Measurements from ENCODE around the gene SSRP1. TPM values are rescaled to one million over a fixed set of nuclear protein-coding genes. Genes with fewer than 3 reads are reported as not detected.

Gene SSRP1
- total and polyA plus RNA-seq, 2 of the 13 experiments (the other 11 are each of a cell fraction or from before 2014, with no cell fraction given) = 93.6 to 129 TPM

DNA sequence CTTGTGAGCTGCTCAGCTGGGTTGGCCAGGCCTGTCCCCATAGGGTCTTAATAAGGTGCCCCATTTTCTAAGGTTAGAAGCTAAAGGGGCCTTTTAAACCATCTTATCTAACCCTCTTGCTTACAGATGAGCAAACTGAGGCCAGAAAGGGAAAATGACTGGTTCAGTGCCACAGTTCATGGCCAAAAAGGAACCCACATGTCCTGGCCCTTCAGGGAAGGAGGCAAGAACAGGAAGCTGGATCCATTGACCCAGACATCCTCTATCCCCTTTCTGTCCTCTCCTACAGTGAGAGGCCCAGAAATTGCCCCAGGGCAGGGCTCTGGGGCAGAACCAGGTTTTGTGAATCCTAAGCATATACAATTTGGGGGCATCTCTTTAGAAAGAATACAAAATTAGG is 35.2 kb upstream of the SSRP1 start:
- no peaks in the 10 kb centered on the region for H4K20me1 ChIP-seq (ENCODE audit: insufficient read depth, low read length)
- H3K4me1 ChIP-seq (ENCODE audit: insufficient read depth, low read length) = no peaks in the 10 kb centered on the region
- DNase-seq (ENCODE audit: low spot score) (no peak), ATAC-seq (no peak), FAIRE-seq (no peak)
- in situ Hi-C loops (cut with HindIII; ENCODE audit: extremely low pct_ligation_motif_present, low pct_unique_long_range_greater_than_20kb) (no loop called here), intact Hi-C loops (cut with micrococcal nuclease; ENCODE audit: unreplicated experiment) (no loop called here)
- no peaks in the 10 kb centered on the region for H3K36me3 ChIP-seq (replicated peaks in 1 of 2; ENCODE audit: control insufficient read depth in 1 of 2, insufficient read depth in 2 of 2, low read length in 2 of 2)
- peaks cover 3 to 21% of the 10 kb centered on the region in 2 experiments for H3K27me3 ChIP-seq (ENCODE audit: control insufficient read depth in 1 of 2, insufficient read depth in 2 of 2, low read length in 2 of 2)
- ChIA-PET CTCF (ENCODE audit: low intra/inter-chr PET ratio, low total read pairs) (no interaction called here), POLR2A (no interaction called here)
- no TSS peak for BruUV-seq (replicated peaks)
- no peaks in the 10 kb centered on the region for H3K9me3 ChIP-seq (ENCODE audit: low read length)
- no peak overlapping the region for H3K9ac ChIP-seq (ENCODE audit: insufficient read depth, low read depth, low read length)
- H3K27ac ChIP-seq (ENCODE audit: extremely low read length, insufficient read depth, low read length) = no peak overlapping the region
- H3K4me2 ChIP-seq (ENCODE audit: low read depth, low read length) = no peak overlapping the region
- H3K4me3 ChIP-seq (replicated peaks in 1 of 3; ENCODE audit: insufficient read depth in 1 of 3, low read depth in 2 of 3, low read length in 3 of 3) = no peak overlapping the region
- no peak overlapping the region for H2AFZ ChIP-seq (ENCODE audit: low read length)
- no peaks in the 10 kb centered on the region for H3K79me2 ChIP-seq (ENCODE audit: insufficient read depth, low read length)
- TF ChIP-seq, protein P1, sequence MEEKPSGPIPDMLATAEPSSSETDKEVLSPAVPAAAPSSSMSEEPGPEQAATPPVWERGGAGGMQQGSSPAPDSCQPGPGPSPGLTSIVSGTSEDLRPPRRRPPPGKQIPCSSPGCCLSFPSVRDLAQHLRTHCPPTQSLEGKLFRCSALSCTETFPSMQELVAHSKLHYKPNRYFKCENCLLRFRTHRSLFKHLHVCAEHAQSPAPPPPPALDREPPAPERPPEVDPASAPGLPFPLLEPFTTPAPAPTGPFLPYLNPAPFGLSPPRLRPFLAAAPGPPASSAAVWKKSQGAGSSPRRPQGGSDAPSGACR (CRISPR knock-in tag; IDR thresholded peaks at IDR 0.05) = no peak
- TF ChIP-seq, protein P2, sequence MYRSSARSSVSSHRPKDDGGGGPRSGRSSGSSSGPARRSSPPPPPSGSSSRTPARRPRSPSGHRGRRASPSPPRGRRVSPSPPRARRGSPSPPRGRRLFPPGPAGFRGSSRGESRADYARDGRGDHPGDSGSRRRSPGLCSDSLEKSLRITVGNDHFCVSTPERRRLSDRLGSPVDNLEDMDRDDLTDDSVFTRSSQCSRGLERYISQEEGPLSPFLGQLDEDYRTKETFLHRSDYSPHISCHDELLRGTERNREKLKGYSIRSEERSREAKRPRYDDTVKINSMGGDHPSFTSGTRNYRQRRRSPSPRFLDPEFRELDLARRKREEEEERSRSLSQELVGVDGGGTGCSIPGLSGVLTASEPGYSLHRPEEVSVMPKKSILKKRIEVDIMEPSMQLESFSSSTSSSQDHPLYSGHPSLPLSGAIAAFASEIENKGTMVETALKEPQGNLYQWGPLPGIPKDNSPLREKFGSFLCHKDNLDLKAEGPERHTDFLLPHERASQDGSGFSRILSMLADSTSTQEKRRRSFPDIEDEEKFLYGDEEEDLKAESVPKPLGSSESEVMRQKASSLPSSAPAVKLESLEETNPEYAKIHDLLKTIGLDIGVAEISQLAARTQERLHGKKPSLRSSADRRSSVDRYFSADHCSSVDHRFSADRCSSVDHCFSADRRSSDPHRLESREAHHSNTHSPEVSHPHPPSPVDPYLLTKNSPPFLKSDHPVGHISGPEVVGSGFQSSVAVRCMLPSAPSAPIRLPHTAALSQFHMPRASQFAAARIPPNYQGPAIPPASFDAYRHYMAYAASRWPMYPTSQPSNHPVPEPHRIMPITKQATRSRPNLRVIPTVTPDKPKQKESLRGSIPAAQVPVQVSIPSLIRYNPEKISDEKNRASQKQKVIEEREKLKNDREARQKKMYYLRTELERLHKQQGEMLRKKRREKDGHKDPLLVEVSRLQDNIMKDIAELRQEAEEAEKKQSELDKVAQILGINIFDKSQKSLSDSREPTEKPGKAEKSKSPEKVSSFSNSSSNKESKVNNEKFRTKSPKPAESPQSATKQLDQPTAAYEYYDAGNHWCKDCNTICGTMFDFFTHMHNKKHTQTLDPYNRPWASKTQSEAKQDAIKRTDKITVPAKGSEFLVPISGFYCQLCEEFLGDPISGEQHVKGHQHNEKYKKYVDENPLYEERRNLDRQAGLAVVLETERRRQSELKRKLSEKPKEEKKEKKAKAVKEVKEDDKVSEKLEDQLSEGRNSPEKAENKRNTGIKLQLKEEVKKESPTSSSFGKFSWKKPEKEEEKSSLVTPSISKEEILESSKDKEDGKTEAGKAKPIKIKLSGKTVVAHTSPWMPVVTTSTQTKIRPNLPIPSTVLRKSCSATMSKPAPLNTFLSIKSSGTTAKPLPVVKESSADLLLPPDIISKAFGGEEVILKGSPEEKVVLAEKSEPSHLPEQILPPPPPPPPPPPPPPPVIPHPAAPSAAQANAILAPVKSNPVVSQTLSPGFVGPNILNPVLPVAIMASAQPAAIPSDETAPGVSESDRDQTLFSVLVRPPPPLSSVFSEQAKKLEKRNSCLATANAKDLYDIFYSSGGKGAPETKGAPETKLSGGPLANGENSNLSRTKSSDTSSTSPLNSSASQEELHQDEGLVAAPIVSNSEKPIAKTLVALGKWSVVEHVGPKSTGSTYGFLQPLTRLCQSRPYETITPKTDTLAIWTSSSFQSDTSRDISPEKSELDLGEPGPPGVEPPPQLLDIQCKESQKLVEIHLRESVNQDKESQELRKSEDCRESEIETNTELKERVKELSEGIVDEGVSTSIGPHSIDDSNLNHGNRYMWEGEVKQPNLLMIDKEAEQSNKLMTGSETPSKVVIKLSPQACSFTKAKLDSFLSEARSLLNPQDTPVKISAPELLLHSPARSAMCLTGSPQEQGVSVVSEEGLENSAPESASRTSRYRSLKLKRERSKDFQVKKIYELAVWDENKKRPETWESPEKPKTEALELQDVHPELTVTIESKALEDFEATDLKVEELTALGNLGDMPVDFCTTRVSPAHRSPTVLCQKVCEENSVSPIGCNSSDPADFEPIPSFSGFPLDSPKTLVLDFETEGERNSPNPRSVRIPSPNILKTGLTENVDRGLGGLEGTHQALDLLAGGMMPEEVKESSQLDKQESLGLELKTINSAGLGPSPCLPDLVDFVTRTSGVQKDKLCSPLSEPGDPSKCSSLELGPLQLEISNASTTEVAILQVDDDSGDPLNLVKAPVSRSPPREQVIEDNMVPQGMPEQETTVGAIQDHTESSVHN (CRISPR knock-in tag; IDR thresholded peaks at IDR 0.05) = no peak
- TF ChIP-seq EZH2 (conservative IDR thresholded peaks at IDR 0.05; ENCODE audit: low read depth, low read length) (no peak), NFIC (IDR thresholded peaks at IDR 0.05; ENCODE audit: low read length) (no peak), GATA4 (IDR thresholded peaks at IDR 0.05; ENCODE audit: borderline replicate concordance, low read depth) (no peak), ZNF557 (CRISPR knock-in tag; IDR thresholded peaks at IDR 0.05) (no peak)
- TF ChIP-seq, protein P3, sequence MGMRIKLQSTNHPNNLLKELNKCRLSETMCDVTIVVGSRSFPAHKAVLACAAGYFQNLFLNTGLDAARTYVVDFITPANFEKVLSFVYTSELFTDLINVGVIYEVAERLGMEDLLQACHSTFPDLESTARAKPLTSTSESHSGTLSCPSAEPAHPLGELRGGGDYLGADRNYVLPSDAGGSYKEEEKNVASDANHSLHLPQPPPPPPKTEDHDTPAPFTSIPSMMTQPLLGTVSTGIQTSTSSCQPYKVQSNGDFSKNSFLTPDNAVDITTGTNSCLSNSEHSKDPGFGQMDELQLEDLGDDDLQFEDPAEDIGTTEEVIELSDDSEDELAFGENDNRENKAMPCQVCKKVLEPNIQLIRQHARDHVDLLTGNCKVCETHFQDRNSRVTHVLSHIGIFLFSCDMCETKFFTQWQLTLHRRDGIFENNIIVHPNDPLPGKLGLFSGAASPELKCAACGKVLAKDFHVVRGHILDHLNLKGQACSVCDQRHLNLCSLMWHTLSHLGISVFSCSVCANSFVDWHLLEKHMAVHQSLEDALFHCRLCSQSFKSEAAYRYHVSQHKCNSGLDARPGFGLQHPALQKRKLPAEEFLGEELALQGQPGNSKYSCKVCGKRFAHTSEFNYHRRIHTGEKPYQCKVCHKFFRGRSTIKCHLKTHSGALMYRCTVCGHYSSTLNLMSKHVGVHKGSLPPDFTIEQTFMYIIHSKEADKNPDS (CRISPR knock-in tag; IDR thresholded peaks at IDR 0.05) = no peak
- TF ChIP-seq, protein P4, sequence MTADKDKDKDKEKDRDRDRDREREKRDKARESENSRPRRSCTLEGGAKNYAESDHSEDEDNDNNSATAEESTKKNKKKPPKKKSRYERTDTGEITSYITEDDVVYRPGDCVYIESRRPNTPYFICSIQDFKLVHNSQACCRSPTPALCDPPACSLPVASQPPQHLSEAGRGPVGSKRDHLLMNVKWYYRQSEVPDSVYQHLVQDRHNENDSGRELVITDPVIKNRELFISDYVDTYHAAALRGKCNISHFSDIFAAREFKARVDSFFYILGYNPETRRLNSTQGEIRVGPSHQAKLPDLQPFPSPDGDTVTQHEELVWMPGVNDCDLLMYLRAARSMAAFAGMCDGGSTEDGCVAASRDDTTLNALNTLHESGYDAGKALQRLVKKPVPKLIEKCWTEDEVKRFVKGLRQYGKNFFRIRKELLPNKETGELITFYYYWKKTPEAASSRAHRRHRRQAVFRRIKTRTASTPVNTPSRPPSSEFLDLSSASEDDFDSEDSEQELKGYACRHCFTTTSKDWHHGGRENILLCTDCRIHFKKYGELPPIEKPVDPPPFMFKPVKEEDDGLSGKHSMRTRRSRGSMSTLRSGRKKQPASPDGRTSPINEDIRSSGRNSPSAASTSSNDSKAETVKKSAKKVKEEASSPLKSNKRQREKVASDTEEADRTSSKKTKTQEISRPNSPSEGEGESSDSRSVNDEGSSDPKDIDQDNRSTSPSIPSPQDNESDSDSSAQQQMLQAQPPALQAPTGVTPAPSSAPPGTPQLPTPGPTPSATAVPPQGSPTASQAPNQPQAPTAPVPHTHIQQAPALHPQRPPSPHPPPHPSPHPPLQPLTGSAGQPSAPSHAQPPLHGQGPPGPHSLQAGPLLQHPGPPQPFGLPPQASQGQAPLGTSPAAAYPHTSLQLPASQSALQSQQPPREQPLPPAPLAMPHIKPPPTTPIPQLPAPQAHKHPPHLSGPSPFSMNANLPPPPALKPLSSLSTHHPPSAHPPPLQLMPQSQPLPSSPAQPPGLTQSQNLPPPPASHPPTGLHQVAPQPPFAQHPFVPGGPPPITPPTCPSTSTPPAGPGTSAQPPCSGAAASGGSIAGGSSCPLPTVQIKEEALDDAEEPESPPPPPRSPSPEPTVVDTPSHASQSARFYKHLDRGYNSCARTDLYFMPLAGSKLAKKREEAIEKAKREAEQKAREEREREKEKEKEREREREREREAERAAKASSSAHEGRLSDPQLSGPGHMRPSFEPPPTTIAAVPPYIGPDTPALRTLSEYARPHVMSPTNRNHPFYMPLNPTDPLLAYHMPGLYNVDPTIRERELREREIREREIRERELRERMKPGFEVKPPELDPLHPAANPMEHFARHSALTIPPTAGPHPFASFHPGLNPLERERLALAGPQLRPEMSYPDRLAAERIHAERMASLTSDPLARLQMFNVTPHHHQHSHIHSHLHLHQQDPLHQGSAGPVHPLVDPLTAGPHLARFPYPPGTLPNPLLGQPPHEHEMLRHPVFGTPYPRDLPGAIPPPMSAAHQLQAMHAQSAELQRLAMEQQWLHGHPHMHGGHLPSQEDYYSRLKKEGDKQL (CRISPR knock-in tag; IDR thresholded peaks at IDR 0.05; ENCODE audit: low read depth) = no peak

Data from HepG2 (cell line).